SH-SY5Y (cell line): Measurements from ENCODE around the gene FKBP15.
A peak's percentile ranks its signal among the peaks of the same experiment; 100 is the strongest.

ENCODE experiments used
- GATA2 ChIP-seq: IDR thresholded peaks from 2 replicates; pipeline ENCODE4 v1.6.1; 2011; ENCODE audit warnings: mild to moderate bottlenecking, low read depth, low read length
- GATA3 ChIP-seq: IDR thresholded peaks from 2 replicates; pipeline ENCODE4 v1.6.1; 2011; ENCODE audit warnings: low read depth, mild to moderate bottlenecking, low read length, moderate library complexity

Gene FKBP15

DNA sequence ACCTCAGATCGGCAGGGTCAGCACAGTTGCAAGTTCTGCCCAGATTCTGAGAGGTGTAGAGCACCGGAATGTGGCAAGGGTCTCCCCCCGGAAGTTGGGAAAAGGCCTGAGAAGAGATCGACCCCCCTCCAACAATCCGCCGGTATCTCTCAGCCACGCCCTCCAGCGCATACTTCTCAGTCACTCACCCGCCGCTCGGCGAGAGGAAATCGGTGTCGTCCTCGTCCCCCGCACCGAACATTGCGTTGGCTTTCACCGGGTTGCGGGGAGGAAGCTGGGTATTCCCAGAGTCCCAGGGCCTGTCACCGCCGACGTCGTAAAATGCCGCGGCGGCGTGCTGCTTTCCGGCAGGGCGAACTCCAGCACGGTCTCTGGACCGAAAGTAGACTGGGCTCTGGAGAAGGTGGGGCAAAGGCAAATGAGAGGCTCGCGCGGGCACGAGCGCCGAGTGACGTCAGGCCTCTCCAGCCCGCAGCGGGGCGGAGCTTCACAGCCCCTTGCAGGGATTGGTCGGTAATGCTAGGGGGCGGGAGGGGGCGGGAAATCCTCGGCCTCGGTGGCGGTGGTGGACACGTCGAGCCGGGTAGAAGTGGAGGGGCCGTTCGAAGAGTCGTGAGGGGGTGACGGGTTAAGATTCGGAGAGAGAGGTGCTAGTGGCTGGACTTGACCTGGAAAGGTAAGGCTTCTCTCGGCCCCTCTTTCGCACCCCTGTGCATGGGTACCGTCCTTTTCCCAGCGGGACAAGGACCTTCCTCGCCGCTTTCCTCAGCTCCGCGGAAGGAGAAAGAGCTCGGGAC is at the start of gene FKBP15, which contains the start of gene SLC31A1:
FKBP15 (minus strand) TSS at position 275 of the 797 bp plus-strand sequence; CDS start at position 241, 34 bp downstream.
SLC31A1 (plus strand) TSS at position 542 of the 797 bp plus-strand sequence. CDS start 34,605 bp downstream, outside the sequence.
- TF ChIP-seq GATA3 (no peak), GATA2 (no peak)

GRCh38 chr9:113269871-113270270 is 48.8 kb upstream of the FKBP15 start:
- no peak for TF ChIP-seq GATA2
- no peak for TF ChIP-seq GATA3

DNA sequence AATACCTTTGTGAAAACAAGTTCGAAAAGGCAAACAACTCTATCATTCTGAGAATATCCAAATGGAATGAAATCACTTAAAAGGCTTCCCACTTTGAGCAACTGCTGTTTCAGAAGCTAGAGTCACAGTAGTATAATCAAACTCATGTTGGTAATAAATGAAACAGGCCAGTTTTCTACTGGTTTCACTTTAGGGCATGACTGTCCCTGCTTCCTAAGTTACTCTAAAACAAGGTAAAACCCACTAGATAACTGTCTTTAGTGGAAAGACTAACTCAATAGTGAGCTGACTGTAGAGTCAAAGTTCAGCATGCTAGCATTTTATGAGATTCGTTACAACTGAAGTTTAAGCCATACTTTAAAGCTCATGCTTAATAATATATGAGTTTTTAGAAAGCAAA is 48.3 kb upstream of the FKBP15 start:
- TF ChIP-seq GATA3 (no peak), GATA2 (no peak)

DNA sequence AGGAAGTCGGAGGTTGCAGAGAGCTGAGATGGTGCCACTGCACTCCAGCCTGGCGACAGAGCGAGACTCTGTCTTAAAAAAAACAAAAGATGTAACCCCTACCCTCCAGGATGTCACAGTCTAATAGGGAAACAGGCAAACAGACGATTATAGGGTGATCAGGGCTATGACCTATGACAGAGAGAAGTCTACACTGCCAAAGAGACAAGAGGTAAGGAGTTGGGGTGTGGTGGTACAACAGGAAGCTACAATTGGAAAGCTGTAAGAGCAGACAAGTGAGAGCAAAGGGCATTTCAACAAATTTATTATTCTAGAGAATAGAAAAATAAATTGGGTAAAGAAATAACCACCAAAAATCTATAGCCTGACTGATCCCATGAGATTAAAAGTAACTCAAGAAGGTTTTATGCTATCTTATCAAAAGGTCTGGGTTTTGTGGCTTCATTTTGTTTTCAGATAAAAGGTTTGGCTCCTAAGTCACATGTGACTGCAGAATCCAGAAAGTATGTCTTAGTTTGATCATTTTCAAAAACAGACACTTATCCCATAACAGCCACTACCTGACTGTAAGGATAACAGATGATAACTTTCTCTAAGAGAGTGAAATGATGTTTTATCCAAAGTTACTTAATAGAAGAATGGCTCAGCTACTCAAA is 47.0 kb upstream of the FKBP15 start:
- TF ChIP-seq GATA2 (no peak), GATA3 (no peak)

DNA sequence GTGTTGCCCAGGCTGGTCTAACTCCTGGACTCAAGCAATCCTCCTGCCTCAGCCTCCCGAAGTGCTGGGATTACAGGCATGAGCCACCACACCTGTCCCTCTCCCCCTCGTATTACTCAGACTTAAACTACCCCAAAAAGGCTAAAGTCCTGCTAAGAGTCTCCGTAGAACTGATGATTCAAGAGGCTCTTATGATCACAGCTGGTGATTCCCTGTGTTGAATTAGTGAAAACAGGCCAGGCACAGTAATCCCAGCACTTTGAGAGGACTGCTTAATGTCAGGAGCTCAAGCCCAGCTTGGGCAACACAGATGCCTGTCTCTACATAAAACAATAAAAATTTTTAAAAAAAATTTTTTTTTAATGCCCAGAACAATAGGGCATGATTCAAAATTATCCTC is 45.1 kb upstream of the FKBP15 start:
- TF ChIP-seq GATA3 = no peak
- TF ChIP-seq GATA2 = no peak

DNA sequence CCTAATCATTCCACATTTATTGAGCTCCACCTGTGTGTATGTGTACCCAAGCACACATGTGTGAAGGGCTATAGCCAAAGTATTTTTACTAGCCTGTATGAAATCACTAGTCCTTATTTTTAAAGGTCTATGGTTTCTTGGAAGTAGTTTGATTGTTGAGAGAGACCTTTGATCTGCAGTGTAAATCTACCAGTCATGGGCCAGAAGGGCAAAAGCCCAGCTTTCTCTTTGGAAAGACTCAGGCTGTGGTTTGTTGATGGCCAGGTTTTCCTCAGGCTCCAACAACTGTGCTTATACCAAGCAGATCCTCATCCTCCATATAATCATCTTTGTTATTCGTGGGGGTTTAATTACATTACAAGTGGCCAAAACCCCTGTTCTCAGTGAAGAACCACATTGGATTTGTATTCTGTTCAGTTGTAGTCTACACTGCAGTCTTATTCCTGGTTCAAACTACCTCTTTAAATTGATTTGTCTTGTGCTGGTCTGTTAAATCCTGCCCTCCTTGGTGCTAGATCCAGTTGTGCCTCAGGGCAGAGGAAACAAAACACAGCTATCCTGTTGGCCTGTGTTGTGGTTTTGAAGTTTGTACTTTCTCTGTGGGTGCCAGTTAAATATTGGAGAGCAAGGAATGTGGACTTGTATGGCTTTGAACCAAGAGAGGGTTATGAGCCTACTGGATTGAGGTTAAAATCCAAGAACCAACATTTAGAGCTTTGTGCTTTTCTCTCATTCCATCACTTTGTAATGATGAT is 41.0 kb upstream of the FKBP15 start:
- TF ChIP-seq GATA3 = no peak
- no peak for TF ChIP-seq GATA2

DNA sequence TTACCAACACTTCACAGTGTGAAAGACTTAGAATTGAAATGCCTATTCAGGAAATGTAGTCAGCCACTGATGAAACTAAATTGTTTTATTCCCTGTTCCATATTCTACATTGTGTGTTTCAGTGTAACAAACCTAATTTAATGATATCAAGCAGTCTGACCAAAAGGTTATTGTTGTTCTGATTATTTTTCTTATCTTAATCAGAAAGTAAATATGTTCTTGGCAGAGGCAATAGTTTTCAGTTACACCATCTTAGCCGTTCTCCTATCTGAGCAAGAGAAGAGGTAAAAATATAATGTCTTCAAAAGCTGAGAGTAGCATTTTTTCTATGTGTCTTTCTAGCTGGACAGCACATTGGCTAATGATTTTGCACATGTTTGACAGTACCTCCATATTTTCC is 37.2 kb upstream of the FKBP15 start:
- no peak for TF ChIP-seq GATA2
- TF ChIP-seq GATA3 = no peak

- TF ChIP-seq GATA3 = no peak
- TF ChIP-seq GATA2 = no peak
These were observed 36.8 kb upstream of the FKBP15 start for GRCh38 chr9:113257863-113258262.

- TF ChIP-seq GATA3 (no peak), GATA2 (no peak)
These were observed 34.4 kb upstream of the FKBP15 start for GRCh38 chr9:113255438-113255837.

GRCh38 chr9:113254991-113255390 is 33.9 kb upstream of the FKBP15 start:
- TF ChIP-seq GATA3 (peak; percentile 57), GATA2 (no peak)

GRCh38 chr9:113250807-113251206 is 29.7 kb upstream of the FKBP15 start:
- TF ChIP-seq GATA2 = no peak
- no peak for TF ChIP-seq GATA3

GRCh38 chr9:113247640-113248039 is 26.6 kb upstream of the FKBP15 start:
- TF ChIP-seq GATA3 (no peak), GATA2 (no peak)

- no peak for TF ChIP-seq GATA2
- TF ChIP-seq GATA3 = no peak
These were observed 25.9 kb upstream of the FKBP15 start for GRCh38 chr9:113246928-113247327.

DNA sequence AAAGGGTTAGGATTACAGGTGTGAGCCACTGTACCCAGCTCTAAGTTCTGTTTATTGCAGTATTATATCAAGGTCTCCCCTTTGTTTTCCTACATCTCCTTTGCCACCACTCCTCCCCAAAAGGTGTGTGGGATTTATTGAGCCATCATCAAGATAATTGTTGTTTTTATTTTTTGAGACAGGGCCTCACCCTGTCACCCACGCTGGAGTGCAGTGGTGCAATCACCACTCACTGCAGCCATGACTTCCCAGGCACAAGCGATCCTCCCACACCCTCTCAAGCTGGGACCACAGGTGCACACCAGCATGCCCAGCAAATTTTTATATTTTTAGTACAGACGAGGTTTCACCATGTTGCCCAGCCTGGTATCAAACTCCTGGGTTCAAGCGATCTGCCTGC is 24.8 kb upstream of the FKBP15 start:
- TF ChIP-seq GATA3 = no peak
